LoVo (cell line): Measurements from ENCODE around the gene ZNF341.
"Not testable (repeated sequence)": the region's sequence is repeated elsewhere in the genome, so short reads cannot be mapped to it uniquely, and the experiment has no call there.

ENCODE experiments used
- DNase-seq: peaks from one replicate; pipeline ENCODE4 v3.0.0-alpha.2; 2016; ENCODE audit warnings: low spot score

Gene ZNF341

DNA sequence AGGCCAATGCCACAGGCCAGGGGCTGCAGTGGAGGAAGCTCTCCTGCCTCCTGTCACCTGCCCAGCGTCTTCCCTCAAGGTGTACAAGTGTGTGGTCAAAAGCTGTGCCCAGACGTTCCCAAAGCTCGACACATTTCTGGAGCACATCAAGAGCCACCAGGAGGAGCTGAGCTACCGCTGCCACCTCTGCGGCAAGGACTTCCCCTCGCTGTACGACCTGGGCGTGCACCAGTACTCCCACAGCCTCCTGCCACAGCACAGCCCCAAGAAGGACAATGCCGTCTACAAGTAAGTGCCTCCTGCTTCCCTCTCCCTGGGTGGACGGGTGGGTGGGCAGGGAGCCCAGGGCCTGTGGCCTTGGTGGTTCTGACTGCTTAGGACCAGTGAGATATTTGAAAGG is 38.2 kb downstream of the ZNF341 start:
- no peak for DNase-seq

DNA sequence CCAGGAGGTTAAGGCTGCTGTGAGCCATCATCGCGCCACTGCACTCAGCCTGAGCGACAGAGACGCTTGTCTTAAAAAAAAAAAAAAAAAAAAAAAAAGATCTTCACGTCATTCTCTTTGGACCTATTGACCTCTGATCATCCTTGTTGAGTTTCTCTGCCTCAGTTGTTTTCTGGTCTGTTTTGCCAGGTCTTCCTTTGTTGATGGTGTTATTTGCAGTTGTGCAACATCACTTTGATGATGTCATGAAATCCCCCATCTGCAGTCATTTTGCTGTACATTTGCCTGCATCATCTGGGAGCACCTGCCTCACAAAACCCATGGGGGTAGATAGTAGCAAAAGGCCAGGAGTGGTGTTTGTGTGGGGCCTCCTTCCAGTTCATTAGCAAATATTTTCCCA is 40.1 kb downstream of the ZNF341 start:
- no peak for DNase-seq

DNA sequence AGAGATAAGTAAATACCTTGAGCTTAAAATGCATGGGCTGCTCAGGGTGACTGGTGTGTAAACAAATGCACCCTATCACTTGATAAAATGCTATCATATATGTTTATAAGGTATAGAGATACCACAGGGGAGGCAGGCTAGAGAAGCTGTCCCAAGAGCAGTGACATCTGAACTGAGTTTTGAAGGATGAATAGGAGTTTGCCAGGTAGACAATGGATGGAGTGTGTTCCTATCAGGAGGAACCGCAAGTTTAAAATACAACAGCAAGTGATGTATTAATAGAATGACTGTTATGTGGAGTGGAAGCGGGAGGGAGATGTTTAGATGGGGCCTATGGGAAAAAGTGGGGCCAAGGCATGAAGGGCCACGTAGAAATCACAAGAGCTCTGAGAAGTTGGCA is 40.6 kb downstream of the ZNF341 start:
- DNase-seq: no peak

DNA sequence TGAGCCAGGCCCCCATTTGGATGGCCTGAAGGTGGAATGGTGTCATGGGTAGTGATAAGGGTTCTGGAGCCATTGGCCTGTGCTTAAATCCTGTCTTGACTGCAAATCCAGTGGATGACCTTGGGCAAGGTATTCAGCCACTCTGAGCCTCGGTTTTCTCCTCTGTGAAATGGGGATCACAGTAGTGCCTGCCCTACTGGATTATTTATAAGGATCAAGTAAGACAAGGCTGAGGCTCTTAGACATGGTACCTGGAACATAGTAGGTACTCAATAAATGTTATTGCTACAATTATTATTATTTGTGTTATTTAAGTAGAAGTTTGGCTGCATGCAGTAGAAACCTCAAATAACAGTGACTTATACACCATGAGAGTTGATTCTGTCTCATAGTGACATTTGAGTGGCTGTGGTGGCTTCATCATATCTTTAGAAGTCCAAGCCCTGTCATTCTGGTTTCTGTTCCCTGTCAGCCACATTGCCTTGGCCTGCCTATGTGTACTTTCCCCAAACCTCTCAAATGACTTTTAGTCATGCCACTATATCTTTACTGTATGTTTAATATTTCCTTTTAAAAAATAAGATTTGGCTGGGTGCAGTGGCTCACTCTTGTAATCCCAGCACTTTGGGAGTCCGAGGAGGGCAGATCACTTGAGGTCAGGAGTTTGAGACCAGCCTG is 41.8 kb downstream of the ZNF341 start:
- DNase-seq: no peak

DNA sequence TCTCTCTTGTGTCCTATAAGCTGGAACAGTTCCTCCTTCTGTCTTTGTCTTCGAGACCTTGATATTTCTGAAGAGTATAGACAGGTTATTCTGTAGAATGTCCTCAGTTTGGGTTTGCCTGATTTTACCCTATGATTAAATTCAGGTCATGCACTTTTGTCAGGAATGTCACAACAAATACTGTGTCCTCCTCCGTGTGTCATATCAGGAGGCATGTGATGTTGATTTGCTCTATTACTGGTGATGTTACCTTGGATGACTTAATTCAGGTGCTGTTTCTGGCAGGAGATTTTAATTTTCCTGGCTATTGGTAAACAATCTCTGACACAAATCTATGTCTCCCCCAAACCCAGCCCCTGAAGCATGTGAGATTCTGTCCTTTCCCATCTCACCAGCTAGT is 46.0 kb downstream of the ZNF341 start:
- no peak for DNase-seq

DNA sequence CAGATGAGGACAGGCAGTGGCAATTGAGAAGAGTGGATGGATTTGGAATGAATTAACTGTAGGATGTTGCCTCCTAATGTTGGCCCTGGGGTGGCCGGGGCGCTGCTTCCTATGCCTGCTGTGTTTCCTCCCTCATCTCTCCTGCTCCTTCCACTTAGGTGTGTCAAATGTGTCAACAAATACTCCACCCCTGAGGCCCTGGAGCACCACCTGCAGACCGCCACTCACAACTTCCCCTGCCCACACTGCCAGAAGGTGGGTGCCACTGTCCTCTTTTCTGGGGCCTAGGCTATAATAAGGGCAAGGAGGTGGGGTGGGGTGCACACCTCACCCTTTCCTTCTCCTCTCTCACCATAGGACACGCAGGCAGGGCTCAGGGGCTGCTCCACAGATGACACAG is 49.3 kb downstream of the ZNF341 start:
- no peak for DNase-seq

DNA sequence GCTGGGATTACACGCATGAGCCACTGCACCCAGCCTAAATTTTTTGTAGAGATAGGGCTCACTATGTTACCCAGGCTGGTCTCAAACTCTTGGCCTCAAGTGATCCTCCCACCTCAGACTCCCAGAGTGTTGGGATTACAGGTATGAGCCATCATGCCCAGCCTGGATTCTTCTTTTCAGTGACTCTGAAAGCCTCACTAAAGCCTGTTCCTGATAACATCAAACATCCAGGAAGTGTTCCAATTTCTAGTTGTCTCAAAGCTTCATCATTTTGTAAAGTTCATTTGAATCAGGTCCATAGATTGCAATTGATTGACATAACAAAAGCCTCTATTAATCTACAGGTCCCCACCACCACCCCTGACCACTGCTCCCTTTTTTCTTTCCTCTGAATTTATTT is 50.1 kb downstream of the ZNF341 start:
- DNase-seq: no peak

DNA sequence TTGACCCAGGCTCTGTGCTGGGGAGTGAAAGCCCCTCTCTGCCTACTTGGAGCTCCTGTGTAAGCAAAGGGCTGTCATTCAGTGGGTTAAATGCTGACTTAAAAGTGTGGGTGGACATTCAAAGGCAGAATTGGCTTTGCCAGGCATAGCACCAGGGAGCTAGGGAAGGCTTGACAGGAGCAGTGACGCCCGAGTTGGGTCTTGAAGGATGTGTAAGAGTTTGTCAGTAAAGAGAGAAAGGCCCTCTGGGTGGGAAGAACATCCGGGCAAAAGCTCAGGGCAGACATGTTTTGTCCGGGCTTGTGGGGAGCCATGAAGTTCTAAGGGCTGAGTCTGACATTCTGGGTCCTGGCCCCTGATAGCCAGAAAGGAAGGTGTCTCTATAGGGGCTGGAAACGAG is 51.5 kb downstream of the ZNF341 start:
- no peak for DNase-seq

DNA sequence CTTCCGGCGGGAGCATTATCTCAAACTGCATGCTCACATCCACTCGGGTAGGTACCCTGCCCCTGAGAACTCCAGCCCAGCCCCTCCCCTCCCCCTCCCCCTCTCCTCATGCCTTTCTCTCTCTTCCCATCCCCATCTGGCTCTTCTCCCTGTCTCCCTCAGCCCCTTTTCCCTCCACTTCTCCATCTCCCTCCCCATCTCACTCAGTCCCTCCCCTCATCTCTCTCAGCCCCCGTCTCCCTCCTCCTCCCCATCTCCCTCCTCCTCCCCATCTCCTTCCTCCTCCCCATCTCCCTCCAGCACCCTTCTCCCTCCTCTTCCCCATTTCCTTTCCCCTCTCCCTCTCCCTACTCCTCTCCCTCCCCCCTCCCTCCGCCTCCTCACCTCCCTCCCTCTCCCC is 52.0 kb downstream of the ZNF341 start:
- DNase-seq: no peak

DNA sequence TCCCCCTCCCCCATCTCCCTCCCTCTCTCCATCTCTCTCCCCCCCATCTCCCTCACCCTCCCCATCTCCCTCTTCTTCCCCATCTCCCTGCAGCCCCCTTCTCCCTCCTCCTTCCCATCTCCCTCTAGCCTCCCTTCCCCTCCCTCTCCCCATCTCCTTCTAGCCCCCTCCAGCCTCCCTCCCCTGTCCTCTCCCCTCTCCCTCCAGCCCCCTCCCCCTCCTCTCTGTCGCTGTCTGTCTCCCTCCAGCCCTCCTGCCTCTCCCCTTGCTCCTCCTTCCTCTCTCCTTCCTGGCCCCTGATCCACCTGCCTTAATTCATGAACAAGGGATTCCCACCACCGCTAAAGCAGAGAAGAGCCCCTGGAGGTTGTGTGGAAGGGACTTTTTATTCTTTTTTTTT is 52.4 kb downstream of the ZNF341 start:
- no peak for DNase-seq

DNA sequence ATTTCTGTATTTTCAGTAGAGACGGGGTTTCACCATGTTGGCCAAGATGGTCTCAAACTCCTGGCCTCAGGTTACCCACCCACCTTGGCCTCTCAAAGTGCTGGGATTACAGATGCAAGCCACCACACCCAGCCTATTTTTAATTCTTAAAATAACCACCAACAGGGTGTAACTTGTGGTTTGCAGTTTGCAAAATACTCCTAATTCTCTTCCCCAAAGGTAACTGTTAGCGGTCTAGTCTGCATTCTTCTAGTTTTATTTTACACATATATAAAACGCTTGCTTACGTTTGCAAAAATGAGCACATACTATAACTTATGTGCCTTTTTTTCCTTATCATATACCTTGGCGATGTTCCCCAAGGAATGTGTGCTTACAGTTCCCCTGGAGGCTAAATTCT is 53.7 kb downstream of the ZNF341 start:
- no peak for DNase-seq

DNA sequence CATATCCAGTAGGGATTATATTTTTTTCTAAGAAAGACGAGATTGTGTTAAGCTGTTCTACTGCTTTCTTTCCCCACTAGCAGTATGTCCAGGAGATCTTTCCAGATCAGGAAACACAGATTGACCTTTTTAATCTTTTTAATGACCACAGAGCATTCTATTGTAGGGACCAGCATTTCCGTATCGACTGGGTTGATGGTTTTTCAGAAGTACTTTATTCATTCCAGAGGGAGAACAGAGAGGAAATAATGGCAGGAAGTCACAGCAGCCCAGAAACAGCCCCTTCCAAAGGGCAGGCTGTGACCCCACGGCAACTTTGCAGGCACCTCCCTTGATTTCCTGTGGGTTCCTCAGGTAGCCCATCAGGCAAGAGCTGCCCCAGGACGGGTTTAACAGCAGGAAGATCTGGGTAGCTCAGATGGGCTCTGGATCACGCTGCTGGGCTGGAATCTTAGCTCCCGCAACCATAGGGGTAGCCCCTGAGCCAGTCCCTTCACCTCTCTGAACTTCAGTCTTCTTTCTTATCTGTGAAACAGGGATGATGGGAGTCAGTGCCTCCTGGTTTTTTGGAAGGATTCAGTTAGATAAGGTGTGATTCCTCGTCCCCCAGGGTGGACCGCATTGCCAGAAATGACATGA is 55.6 kb downstream of the ZNF341 start:
- no peak for DNase-seq

DNA sequence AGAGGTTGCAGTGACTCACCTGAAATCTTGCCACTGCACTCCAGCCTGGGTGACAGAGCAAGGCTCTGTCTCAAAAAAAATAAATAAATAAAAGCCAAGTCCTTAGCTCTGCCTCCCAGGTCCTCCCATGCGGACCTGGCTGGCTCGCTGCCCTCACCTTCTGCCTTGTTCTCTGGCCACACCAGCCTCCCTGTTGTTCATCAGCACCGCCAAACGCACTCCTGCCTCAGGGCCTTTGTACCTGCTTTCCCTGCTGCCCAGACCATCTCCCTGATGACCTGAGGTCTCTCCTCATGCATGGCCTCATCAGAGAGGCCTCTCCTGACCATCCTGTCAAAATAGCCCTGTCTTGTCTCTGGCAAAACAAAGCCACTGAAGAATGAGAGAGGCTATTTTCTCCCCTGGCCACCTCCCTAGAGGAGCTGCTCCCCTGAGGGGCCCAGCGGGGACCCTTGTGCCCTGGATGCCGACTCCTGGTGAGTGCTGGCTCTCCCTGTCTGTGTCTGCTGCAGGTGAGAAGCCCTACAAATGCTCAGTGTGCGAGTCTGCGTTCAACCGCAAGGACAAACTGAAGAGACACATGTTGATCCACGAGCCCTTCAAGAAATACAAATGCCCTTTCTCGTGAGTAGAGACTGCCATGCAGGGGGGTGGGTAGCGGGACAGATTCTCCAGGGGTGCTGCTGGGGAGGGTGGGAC is 56.7 kb downstream of the ZNF341 start:
- peak; percentile 18 for DNase-seq

DNA sequence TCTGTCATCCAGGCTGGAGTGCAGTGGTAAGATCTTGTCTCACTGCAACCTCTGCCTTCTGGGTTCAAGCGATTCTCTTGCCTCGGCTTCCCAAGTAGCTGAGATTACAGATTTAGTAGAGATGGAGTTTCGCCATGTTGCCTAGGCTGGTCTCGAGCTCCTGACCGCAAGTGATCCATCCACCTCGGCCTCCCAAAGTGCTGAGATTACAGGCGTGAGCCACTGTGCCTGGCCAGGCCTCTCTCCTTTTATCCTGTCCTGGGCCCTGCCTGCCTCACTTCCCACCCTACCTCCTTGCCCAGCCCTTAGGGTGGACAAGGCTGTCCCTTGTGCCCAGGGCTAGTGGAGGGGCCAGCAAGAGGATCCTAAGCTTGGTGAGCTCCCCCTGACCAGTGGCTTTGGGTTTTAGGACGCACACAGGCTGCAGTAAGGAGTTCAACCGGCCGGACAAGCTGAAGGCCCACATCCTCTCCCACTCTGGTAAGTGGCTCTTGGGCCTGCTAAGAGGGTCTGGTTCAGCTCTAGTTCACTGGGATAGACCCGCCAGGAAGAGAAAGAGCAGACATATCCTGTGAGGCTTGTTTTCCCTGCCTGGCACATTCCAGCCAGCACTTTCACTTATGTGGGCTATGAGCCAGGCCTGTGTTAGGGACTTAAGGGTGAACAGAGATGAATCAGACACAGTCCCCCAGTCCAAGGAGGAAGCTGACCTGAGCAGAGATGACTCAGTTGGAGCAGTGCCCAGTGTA is 57.5 kb downstream of the ZNF341 start:
- DNase-seq: peak; percentile 99

DNA sequence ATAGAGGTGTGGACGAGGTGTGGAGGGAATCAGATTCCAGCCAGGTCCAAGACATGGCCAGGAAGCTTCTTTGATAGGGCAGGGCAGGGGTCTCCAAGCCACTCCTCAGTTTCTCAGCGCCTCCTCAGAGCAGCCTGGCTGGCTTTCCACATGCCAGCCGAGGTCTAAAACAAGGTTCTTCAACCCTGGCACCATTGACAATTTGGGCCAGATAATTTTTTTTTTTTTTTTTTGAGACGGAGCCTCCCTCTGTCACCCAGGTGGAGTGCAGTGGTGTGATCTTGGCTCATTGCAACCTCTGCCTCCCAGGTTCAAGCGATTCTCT is 58.0 kb downstream of the ZNF341 start:
- DNase-seq: no peak

DNA sequence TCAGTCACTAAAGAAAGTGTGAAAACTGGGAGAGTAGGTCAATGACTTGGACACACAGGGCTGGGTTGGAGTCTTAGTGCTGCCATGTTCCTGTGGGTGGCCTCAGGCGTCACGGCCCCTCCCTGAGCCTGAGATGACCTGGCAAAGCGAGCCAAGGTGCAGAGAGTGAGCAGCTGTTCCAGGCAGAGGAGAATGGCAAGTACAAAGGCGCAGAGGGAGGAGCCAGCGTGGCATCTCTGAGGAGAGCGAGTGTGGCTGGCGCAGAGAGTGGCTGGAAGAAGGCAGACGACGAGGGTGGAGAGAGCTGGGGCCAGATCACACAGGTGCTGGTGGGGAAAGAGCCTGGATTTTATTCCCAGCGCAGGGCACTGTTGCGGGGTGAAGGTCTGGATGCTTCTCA is 58.8 kb downstream of the ZNF341 start:
- DNase-seq: no peak

DNA sequence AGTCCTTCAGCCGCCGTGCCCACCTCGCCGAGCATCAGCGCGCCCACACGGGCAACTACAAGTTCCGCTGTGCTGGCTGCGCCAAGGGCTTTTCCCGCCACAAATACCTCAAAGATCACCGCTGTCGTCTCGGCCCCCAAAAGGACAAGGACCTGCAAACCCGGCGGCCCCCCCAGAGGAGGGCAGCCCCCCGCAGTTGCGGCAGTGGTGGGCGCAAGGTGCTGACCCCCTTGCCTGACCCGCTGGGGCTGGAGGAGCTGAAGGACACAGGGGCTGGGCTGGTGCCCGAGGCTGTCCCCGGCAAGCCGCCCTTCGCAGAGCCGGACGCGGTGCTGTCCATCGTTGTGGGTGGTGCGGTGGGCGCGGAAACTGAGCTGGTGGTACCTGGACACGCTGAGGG is 59.2 kb downstream of the ZNF341 start:
- DNase-seq: no peak

DNA sequence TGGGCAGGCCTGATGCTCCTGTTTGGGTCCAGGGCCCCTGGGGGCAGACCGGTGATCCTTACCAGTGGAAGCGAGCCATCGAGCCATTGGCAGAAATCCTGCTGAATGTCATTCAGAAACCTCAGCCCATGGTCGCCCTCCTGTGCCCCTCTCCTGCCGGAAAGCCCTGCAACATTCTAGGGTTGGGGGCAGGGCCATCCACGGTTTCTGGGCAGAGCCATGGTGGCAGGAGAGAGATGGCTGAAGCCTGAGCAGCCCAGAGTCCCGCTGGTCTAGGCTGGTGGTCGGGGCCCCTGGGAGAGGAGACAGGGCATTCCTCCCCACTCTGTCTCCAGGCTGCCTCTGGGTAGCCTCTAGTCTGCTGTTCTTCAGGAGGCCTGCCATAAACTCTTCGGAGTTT is 59.7 kb downstream of the ZNF341 start:
- no peak for DNase-seq

DNA sequence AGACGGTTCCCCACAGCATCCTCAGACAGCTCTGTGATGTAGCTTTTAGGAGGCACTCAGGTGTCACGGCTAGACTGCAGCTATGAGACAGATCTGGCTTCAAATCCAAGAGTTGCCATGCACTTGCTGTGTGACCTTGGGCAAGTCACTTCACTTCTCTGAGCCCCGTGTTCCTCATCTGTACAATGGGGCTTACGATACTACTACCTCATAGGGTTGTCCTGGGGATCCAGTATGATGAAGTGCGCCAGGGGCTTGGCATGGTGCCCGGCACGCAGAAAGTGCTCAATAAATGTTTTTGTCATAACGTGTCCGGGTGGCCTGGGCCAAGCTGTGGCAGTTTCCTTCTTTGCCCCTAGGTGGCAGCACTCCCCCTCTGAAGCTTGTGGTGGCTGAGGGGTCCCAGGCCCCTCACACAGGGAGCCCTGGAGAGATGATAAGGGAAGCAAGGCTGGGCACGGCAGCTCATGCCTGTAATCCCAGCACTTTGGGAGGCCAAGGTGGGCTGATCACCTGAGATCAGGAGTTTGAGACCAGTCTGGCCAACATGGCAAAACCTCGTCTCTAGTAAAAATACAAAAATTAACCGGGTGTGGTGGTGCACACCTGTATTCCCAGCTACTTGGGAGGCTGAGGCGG is 60.3 kb downstream of the ZNF341 start:
- peak; percentile 31 for DNase-seq

DNA sequence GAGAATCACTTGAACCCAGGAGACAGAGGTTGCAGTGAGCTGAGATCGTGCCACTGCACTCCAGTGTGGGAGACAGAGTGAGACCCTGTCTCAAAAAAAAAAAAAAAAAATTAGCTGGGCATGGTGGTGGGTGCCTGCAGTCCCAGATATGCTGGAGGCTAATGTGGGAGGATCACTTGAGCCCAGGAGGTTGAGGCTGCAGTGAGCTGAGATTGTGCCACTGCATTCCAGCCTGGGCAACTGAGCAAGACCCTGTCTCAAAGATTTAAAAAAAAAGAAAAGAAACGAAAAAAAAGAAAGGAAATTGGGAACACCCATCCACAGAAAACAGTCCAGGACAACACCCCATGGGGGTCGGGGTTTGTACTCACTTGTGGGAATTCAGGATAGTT is 60.8 kb downstream of the ZNF341 start:
- DNase-seq: not testable (repeated sequence)

DNA sequence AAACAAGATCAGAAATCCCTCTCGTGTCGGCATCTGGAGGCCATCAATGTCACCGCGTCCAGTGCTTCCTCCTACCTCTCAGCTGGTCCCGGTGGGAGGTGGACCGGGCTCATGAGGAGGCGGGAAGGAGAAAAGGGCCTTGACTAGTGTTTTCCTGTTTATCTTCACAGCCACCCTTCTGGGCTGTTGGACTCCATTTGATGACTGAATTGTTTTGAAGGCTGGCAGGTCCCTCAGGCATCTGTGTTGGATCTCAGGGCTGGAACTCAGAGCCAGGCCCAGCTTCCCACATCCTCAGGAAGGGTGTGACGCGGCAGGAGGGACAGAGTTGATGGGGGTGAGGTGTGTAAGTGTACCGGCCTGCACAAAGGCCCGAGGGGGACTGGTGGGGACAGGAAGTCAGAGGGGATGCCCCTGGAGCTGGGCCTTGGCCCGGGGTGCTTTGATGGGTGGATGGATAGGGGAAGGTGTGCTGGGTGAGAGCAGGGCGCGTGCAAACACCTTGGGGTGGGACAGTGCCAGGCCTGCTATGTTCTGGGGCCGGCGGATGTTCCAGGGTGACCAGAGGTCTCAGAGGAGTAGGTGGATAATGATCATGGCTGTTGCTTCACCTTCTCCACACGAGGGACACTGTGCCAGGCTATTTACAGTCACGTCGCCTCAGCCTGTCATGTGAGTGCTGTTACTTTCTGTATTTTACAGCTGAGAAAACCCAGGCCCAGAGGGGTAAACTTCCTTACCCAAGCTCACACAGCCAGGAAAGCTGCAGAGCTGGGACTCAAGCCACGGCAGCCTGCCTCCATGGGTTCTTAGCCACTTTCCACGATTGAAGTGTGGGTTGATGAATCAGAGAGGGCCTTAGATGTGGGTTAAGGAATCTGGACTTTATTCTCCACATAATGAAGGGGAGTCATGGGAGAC is 61.5 kb downstream of the ZNF341 start:
- no peak for DNase-seq
